Stimulated activated CD8-positive, alpha-beta memory T cell treated with anti-CD3 and anti-CD28 coated beads, Interleukin-4, amount 100 ng/mL, for 48 hours (primary cell): Measurements from ENCODE around the gene AGPAT3.
A peak's percentile ranks its signal among the peaks of the same experiment; 100 is the strongest.

ENCODE experiments used
- DNase-seq: peaks from one replicate; pipeline ENCODE4 v3.0.0-alpha.2; 2020

AGPAT3 gene

DNA sequence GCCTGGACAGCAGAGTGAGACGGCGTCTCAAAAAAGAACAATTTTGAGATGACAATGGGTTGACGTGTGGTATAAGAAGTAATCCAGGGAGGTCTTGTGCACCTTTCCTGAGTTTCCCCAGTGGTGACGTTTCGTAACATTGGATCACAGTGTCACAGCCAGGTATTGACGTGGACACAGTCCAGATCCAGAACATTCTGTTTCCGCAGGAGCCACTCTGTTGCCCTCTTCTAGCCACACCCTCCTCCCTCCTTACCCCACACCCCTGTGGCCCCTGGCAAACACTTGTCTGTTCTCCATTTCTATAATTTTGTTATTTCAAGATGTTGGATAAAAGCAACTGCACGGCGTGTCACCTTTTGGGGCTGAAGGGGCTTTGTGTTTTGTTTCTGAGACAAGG lies 140.6 kb downstream of the AGPAT3 start:
- DNase-seq = no peak

DNA sequence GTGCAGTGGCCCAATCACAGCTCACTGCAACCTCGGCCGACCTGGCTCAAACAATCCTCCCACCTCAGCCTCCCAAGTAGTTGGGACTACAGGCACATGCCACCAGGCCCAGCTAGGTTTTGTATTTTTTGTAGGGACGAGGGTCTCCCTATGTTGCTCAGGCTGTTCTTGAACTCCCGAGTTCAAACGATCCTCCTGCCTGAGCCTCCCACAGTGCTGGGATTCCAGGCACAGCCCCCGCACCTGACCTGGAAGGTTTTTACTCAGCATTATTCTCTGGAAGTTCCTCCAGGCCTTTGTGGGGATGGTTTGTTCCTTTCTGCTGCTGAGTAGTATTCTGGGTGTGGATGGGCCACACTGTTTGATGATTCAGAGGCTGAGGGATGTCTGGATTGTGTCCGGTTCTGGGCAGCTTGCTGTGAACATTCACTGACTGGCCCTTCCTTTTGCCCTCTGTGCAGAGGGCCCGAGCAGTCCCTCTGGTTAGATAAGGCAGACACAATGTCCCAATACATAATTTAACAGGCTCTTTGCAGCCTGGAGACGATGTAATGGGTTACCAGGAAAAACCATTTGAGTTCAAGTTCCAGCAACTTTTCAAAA lies 141.1 kb downstream of the AGPAT3 start:
- no peak for DNase-seq

DNA sequence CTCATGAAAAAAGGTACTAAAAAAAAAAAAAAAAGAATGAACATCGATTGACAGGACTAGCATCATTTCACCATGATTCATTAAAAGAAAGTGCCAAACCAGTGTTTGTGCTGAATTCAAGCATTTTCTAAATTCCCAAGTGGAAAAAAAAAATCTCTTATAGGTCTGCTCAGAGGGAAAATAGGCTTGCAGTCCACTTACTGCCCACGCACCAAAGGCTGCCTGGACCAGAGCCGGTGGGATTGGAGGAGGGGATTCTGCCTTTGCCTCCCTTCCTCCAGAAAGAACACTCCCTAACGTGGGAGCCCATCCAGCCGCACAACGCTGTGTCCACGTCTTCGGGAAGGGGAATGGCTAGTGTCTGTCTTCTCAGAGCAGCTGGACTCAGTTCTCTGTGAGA lies 141.6 kb downstream of the AGPAT3 start:
- no peak for DNase-seq

DNA sequence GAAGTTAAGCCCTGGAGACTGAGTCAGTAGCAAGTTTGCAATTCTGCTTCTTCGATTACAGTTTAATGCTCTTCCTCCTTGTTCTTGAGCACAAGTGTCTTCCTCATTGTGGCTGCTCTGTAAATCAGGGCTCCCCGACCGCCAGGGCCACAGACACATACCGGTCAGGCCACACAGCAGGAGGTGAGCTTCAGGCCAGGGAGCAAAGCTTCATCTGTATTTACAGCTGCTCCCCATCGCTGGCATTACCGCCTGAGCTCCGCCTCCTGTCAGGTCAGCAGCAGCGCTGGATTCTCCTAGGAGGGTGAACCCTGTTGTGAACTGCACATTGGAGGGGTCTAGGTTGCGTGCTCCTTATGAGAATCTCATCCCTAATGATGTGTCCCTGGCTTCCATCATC lies 145.4 kb downstream of the AGPAT3 start:
- no peak for DNase-seq

DNA sequence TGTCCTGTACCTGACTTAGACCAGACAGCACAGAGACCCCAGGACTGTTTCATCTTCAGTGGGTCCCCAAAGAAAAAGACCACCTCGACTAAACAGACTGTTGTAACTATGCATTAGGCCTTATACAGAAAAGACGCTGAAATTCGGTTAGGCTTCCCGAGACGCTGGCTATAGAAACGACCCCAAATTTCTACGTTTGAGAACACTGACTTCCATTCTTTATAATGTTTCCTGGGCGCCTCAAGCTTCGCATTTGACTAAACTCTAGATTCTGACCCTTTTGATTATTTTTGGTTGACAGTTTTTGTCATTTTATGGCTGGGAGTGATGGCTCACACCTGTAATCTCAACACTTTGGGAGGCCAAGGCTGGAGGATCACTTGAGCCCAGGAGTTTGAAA lies 146.1 kb downstream of the AGPAT3 start:
- no peak for DNase-seq

DNA sequence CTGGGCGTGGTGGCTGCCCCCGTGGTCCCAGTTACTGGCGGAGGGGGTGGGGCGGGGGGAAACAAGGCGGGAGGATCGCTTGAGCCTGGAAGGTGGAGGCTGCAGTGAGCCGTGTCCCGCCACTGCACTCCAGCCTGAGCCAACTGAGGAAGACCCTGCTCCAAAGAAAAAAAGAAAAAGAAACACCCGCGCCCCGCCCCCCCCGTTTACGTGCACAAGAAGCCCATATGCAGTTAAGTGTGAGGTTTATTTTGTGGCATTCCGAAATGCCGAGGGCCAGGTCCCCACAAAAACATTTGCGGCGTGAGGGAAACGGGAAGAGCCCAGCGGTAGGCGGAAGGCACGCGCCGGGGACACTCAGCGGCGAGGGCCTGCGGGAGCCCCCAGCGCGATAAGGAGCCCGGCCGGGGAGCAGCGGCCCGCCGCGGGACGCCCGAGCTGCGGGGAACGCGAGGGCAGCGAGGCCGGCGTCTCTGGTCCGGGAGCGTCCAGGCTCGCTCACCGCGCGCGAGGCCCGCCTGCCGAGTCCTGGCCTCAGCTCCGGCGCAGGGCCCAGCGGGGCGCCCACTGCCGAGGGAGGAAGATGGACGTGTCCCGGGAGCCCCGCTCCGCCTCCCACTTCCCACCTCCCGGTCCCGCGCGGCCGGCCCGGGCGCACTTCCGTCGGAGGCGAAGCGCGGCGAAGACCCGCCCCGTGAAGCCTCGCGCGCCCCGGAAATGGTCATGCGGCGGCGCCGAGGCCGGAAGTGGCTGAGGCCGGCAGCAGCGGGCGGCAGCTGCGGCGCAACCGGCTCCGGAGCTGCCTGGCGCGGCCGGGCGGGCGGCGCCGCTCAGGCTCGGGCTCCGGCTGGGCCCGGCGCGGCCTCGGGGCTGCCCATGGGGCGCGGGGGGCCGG lies 146.8 kb downstream of the AGPAT3 start, which contains the start of gene TRAPPC10:
Gene TRAPPC10, plus strand, starts transcription at position 731 of the 895 bp plus-strand sequence. CDS start 185 bp downstream, outside the sequence.
- DNase-seq = peak; percentile 84

DNA sequence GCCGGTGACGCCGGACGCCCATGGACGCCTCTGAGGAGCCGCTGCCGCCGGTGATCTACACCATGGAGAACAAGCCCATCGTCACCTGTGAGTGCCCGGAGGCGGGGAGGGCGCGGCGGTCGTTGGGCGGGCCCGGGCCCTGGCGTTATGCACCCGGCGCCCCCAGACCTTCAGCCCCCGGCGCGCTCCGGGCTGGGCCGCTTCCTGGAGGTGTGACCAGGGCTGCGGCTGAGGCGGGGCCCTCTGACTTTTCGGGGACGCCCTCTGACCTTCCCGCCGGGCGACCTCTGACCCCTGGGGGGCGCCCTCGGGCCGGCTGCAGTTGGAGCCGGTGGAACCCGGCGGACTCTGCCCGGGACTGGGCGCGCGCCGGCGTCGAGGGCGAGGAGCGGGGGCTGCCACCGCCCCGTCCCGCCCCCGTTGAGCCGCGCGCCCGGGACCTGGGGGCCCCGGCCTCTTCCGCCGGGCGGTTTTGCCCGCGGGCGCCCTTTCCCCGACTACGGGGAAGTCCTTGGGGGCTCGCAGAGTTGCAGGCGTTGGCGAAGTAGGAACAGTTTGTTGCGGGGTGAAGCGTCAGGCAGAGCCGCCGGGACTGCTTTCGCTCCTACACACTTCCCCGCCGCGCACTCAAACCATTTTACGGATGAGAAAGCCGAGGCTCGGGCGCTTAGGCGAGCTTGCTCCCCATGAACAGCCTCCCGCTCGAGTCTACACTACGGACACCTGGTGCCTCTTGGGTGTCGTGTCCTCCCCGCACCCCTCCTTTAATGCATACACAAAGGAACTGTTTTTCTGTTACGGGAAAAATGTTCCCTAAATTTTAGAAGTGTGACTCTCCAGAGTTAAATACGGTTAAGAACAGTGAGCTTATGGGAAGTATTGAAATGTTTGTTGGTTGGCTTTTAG lies 147.7 kb downstream of the AGPAT3 start:
- peak; percentile 91 for DNase-seq

DNA sequence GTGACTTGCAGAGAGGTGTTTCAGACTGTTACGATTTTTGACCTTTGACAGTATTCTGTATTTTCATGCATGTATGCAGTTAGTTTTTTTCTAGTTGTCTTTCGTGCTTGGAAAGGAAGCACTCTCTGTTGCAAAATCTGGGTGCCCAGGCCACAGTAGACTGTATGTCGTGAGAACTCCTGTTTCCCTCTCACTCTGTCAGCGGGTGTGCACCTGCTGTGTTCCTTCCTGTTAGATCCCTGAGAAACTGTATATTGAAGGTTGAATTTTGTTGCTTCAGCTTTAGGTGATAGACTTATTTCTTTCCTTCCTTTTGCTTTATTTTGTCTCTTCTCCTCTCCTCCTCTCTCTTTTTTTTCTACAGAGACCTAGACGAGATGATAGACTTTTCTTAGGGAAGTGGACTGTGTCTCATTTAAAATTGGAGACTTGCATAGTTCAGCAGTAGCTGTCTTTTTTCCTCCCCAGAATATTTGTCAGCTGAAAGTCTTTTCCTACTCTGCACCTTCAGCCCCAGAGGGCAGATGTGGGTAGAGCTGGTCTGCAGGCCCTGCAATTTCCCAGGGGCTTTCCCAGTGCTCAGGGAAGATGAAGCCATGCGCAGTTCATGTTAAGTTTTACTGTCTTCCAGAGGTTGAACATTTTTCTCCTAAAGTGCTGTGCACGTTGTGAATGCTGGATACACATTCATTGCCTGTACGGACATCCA lies 148.5 kb downstream of the AGPAT3 start:
- DNase-seq = peak; percentile 47

DNA sequence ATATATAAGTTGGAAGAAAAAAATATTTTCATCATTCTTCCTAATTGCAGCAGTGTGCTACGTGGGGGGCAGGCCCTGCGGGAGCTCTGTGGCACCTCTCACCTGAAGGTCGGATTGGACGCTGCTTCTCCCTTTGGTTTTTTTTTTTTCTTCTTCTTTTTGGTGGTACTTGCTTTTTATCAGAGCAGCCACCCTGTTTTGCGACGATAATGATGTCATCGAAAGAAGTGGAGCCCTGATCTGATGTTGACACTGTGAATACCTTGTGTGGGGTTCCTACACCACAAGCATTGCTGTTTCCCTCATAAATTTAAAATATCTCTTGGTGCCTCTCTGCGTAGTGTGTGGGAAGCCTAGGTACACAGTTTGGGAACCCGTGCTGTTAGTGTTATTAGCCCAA lies 152.6 kb downstream of the AGPAT3 start:
- DNase-seq = no peak

DNA sequence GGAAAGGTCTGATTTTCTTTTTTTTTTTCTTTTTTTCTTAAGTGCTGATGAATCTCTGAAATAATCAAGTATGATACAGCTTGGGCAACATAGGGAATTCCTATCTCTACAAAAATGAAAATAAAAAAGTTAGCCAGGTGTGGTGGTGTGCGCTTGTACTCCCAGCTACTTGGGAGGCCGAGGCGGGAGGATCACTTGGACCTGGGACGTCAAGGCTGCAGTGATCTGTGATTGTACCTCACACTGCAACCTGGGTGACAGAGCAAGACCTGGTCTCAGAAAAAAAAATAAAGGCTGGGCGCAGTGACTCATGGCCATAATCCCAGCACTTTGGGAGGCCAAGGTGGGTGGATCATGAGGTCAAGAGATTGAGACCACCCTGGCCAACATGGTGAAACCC lies 153.1 kb downstream of the AGPAT3 start:
- DNase-seq = no peak

DNA sequence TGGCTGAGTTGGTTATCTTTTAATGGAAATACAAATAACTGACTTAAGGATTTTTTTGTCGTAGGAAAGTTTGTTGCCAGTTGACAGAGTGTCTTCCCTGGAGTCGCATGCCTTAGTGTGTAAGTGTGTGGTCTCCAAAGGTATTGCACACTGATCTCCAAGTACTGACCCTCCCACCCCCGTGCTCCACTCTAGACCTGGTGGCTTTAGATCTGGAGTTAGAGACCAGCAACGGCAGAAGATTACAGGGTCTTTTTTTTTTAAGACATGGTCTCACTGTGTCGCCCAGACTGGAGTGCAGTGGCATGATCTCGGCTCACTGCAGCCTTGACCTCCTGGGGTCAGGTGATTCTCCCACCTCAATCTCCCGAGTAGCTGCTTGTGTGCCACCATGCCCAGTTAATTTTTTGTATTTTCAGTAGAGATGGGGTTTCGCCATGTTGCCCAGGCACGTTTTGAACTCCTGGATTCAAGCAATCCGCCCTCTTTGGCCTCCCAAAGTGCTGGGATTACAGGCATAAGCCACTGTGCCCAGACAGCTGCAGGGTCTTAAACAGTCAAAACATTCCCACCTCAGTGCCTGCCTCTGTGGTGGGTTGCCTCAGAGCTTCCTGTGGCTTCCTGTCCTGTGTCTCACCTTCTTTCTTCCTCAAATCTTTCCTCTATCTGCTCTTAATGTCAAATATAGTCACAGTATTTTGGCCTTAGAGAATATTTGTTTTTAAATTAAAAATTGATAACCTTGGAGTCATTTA lies 154.0 kb downstream of the AGPAT3 start:
- DNase-seq = no peak

DNA sequence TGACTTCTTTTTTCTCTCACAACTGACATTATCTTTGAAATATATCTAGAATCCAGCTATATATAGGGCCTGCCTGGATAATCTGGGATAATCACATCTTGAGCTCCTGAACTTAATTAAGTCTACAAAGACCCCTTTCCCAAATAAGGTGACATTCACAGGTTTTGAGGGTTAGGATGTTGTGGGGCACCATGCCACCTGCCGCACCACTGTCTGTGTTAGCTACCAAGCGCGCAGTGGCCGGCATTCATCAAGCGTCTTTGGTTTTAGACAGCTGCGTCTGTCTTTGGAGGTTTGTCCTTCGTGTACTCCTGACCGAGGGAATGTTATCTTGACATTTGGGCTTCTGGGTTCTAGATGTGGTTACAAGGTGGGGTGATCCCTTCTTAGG lies 154.5 kb downstream of the AGPAT3 start:
- DNase-seq = no peak

DNA sequence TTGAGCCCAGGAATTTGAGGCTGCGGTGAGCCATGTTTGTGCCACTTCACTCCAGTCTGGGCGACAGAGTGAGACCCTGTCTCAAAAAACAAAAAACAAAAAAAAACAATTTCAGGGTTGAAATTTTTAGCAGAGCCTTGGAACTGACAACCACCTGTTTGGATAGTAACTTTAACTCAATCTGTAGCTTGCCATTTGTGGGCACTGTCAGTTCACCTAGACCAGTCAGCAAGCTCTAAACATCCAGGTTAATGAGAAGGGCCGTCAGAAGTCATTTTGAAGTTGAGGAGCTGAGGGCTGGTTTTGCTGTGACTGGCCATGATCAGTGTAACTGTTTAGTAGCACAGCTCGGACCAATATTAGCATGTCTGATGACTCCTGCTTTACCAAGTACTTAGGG lies 155.5 kb downstream of the AGPAT3 start:
- no peak for DNase-seq

DNA sequence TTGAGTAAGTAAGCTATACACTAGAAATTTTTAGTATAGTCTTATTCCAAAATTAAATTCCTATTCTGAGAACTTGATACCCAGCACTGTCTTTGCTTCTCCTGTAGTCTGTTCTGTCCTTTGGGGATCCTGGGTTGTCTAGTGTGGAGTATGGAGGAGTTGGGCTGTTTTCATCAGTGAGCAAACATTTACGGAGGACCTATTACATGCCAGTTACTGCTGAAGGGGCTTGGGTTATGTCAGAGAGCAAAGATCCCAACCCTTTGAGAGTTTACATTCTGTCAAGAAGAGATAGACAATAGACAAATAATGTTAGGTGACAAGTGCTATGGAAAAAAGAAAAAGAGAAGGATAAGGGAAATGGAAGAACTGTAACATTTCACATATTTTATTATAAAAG lies 156.0 kb downstream of the AGPAT3 start:
- DNase-seq = no peak

DNA sequence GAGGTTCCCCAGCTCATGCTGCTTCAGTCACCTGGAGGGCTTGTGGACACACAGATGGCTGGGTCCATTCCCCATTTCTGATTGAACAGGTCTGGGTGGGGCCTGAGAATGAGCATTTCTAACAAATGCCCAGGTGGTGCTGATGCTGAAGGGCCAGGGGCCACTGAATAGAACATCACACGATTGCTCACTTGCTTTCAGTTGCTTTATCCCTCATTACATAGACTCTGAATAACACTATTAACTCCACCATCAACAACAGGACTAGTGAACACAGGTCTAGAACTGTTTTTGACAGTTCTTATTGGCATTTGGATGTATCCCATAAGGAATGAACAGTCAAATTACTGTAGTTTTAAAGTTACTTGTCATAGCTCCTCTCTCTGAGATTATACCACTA lies 159.2 kb downstream of the AGPAT3 start:
- DNase-seq = no peak

DNA sequence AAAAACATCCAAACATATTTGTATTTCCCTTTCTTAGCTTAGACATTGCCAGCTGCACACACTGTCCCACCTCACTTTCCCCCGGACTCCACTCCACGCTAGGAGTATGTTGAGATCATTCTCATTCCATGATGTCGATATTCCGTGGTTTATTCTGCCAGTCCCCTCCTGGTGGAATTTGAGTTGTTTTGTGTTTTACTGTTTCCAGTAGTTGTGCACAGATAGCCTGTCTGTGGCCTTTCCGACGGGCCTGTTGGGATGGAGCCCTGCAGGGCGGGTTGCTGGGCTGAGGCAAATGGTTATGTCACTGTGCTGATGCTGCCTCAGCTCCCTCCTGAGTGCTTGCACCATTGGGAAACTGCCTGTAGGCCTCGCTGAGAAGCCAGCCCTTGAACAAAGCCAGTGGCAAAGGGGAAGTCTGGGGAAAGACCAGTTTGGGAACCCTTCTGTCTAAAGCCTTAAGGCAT lies 159.9 kb downstream of the AGPAT3 start:
- DNase-seq = no peak

DNA sequence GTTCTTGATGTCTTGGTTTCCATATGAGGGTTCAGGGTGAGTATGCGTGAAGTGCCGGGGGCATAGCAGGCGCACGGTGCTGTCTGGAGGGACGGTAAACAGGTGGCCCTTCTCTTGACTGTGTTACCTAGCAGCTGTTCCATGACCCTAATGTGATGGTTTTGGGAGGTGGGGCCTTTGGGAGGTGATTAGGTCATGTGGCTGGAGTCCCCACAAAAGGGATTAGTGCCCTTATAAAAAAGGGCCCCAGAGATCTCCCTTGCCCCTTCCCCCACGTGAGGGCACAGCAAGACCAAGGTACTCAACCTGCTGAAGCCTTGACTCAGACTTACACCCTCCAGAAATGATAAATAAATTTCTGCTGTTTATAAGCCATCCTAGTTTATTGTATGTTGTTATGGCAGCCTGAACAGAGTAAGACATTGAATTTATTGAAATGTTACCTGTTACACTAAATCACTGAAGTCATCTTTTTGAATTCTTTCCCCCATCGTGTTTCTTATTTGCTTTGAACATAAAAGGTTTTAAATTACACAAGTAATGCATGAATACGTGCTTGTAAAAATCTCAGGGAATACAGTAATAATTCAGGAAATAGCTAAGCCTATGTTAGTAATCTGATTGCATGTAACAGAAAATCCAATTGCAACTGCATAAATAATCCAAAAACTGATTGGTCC lies 162.7 kb downstream of the AGPAT3 start:
- DNase-seq = no peak

DNA sequence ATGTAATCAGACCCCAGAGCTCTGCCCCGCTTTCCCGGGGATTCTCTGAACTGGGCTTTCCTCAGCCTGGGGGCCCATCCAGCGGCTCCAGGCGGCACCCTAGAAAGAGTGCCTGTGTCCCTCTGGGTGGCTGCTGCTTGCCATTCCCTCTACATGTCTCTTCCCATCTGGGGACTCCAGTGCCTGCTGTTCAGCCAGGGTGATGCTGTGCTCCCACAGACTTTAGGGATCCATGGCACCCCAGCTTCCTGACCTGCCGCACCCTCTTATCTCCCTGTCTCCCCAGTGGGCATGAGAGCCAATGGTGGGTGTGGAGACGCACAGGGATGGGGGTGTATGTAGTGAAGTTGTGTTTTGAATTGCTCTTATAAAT lies 163.2 kb downstream of the AGPAT3 start:
- no peak for DNase-seq

DNA sequence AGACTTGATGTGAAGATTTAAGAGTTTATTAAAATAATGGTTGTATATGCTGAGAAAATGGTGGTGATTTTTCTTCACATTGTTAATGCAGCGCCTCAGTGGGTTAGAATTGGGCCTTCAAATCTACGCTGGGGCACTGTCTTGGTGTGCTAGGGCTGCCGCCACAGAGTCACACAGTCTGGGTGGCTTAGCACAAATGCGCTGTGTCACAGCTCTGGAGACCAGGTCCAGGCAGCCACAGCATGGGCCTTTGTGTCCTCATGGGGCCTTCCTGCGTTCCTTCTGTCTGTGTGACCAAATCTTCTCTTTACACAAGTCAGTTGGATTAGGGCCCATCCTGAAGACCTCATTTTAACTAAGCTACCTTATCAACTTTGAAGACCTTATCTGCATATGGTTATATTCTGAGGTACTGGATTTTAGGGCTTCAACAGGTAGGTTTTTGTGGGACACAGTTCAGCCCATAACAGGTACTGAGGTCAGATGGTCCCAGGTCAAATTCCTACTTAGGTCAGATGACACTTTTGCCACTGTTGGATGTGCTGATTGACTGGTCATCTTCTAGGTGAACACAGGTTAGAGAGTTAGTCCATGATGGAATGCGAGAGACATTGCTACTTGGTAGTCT lies 164.6 kb downstream of the AGPAT3 start:
- DNase-seq = no peak

DNA sequence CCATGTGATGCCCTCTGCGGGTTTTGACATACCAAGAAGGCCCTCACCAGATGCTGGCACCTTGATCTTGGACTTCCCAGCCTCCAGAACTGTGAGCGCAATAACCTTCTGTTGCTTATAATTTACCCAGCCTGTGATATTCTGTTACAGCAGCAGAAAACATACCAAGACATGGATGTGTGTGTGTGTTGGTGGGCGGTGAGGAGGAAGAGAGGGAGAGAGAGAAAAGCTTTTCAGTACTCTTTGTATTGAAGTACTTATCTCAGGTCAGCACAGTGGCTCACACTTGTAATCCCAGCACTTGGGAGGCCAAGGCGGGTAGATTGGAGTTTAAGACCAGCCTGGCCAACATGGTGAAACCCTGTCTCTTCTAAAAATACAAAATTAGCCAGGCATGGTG lies 170.2 kb downstream of the AGPAT3 start:
- DNase-seq = no peak
